GM23248 (cell line): ENCODE results near the gene MEF2B. TPM values are rescaled to one million over a fixed set of nuclear protein-coding genes. Genes with fewer than 3 reads are reported as not detected.

Experiments used
- DNase-seq: peaks from one replicate; pipeline ENCODE4 v3.0.0-alpha.2; 2015
- H2AFZ ChIP-seq: fragments of 200-600 bp; sonication (generic); 2 replicates; pipeline ENCODE4 v1.6.1; 2016; ENCODE audit warnings: antibody characterized with exemption
- H3F3A ChIP-seq: fragments of 200-600 bp; sonication (generic); 2 replicates; pipeline ENCODE4 v1.6.1; 2016; ENCODE audit warnings: mild to moderate bottlenecking, antibody characterized with exemption, mixed run types; ENCODE audit not compliant: insufficient read depth
- H3K27ac ChIP-seq: fragments of 200-600 bp; sonication (generic); 2 replicates; pipeline ENCODE4 v1.5.1; 2016; ENCODE audit warnings: mild to moderate bottlenecking
- H3K27me3 ChIP-seq: fragments of 200-600 bp; sonication (generic); replicated peaks from 2 replicates; pipeline ENCODE4 v1.6.1; 2016; ENCODE audit warnings: mild to moderate bottlenecking; ENCODE audit not compliant: insufficient read depth
- H3K36me3 ChIP-seq: fragments of 200-600 bp; sonication (generic); 2 replicates; pipeline ENCODE4 v1.6.1; 2016; ENCODE audit warnings: low read depth, mild to moderate bottlenecking
- H3K4me1 ChIP-seq: fragments of 200-600 bp; sonication (generic); 2 replicates; pipeline ENCODE4 v1.6.1; 2016; ENCODE audit warnings: mild to moderate bottlenecking; ENCODE audit not compliant: insufficient read depth
- H3K4me2 ChIP-seq: fragments of 200-600 bp; sonication (generic); one replicate; pipeline ENCODE4 v1.6.1; 2016; ENCODE audit warnings: mild to moderate bottlenecking; ENCODE audit not compliant: unreplicated experiment
- H3K4me3 ChIP-seq: fragments of 200-600 bp; sonication (generic); 2 replicates; pipeline ENCODE4 v1.5.1; 2016; ENCODE audit warnings: mild to moderate bottlenecking
- H3K79me2 ChIP-seq: fragments of 200-600 bp; sonication (generic); 2 replicates; pipeline ENCODE4 v1.6.1; 2016; ENCODE audit warnings: mild to moderate bottlenecking; ENCODE audit not compliant: insufficient read depth
- H3K9ac ChIP-seq: fragments of 200-600 bp; sonication (generic); 2 replicates; pipeline ENCODE4 v1.6.1; 2016; ENCODE audit warnings: mild to moderate bottlenecking
- H3K9me2 ChIP-seq: fragments of 200-600 bp; sonication (generic); 2 replicates; pipeline ENCODE4 v1.6.1; 2016; ENCODE audit warnings: mixed run types, mild to moderate bottlenecking, moderate library complexity; ENCODE audit not compliant: insufficient read depth
- H3K9me3 ChIP-seq: fragments of 200-600 bp; sonication (generic); one replicate; pipeline ENCODE4 v1.6.1; 2017; ENCODE audit warnings: low read depth
- H4K20me1 ChIP-seq: fragments of 200-600 bp; sonication (generic); 2 replicates; pipeline ENCODE4 v1.6.0; 2016; ENCODE audit not compliant: insufficient read depth
- EZH2 ChIP-seq: fragments of 200-600 bp; sonication (generic); IDR thresholded peaks from 2 replicates; pipeline ENCODE4 v1.6.1; 2018; ENCODE audit warnings: antibody characterized with exemption, mild to moderate bottlenecking; ENCODE audit not compliant: insufficient read depth, poor library complexity, severe bottlenecking
- EZH2phosphoT487 ChIP-seq: fragments of 200-600 bp; sonication (generic); IDR thresholded peaks from 2 replicates; pipeline ENCODE4 v1.6.1; 2018; ENCODE audit warnings: antibody characterized with exemption, moderate library complexity, mild to moderate bottlenecking, low read depth; ENCODE audit not compliant: insufficient read depth
- WGBS, 2 experiments: methylation state at CpG; one replicate each; pipeline ENCODE4 v1.1.6; 2015 to 2017; ENCODE audit warnings: low lambda C conversion rate in 2 of 2, low coverage in 1 of 2; ENCODE audit errors: missing lambda C conversion rate in 2 of 2; 5-methylcytosine and 5-hydroxymethylcytosine counted together
- in situ Hi-C: fragments of 300-500 bp; cut with MboI; formaldehyde crosslinking; loops from 2 replicates; pipeline ENCODE4 v1.15.0; 2020
- polyA plus RNA-seq: library from polyadenylated mRNA; unstranded; fragments of >200 nt; fragmentation: Nextera tagmentation; extraction: Ambion mirVana; gene quantifications from 2 replicates; pipeline ENCODE4 v1.2.1, GENCODE V29; 2016
- total RNA-seq: library from RNA; depleted of rRNA; stranded (reverse); fragments of >200 nt; shearing (Covaris generic); gene quantifications from 2 replicates; pipeline ENCODE4 v1.2.3, GENCODE V29; 2014

Gene MEF2B
- total and polyA plus RNA-seq, 2 experiments from 2014 or later, result 0.20 to 0.22 TPM

GRCh38 chr19:19122902-19123301, 47.2 kb downstream of the MEF2B start:
- no peak overlapping the region for H3K4me3 ChIP-seq
- H3F3A ChIP-seq, result no peaks in the 10 kb centered on the region
- H3K4me1 ChIP-seq, result no peaks in the 10 kb centered on the region
- WGBS, 2 experiments, result 94 to 100% methylated on average over 1 of the region's 1 CpG
- no peak overlapping the region for H2AFZ ChIP-seq
- no peak overlapping the region for H3K4me2 ChIP-seq
- TF ChIP-seq EZH2 (no peak), EZH2phosphoT487 (no peak)
- H4K20me1 ChIP-seq, result no peaks in the 10 kb centered on the region
- H3K36me3 ChIP-seq, result no peaks in the 10 kb centered on the region; the same call in 1 of the 2 replicates
- H3K27me3 ChIP-seq, result no peaks in the 10 kb centered on the region
- H3K9me3 ChIP-seq, result no peaks in the 10 kb centered on the region
- no peaks in the 10 kb centered on the region for H3K79me2 ChIP-seq
- H3K27ac ChIP-seq, result no peak overlapping the region
- H3K9me2 ChIP-seq, result no peaks in the 10 kb centered on the region
- DNase-seq, result no peak
- no peak overlapping the region for H3K9ac ChIP-seq
- in situ Hi-C loops, result no loop called here

GRCh38 chr19:19121371-19121770, 48.7 kb downstream of the MEF2B start:
- no peaks in the 10 kb centered on the region for H3F3A ChIP-seq
- H3K9me2 ChIP-seq, result no peaks in the 10 kb centered on the region
- no peaks in the 10 kb centered on the region for H3K27me3 ChIP-seq
- H3K36me3 ChIP-seq, result no peaks in the 10 kb centered on the region; the same call in 1 of the 2 replicates
- DNase-seq, result no peak
- H3K9me3 ChIP-seq, result no peaks in the 10 kb centered on the region
- no peaks in the 10 kb centered on the region for H3K79me2 ChIP-seq
- H3K27ac ChIP-seq, result no peak overlapping the region
- no peak overlapping the region for H2AFZ ChIP-seq
- WGBS, 2 experiments, result 82 to 96% methylated on average over 3 to 10 of the region's 10 CpGs
- H3K4me3 ChIP-seq, result no peak overlapping the region
- in situ Hi-C loops, result no loop called here
- TF ChIP-seq EZH2phosphoT487, result no peak
- TF ChIP-seq EZH2, result no peak
- no peak overlapping the region for H3K4me2 ChIP-seq
- H3K4me1 ChIP-seq, result no peaks in the 10 kb centered on the region
- H3K9ac ChIP-seq, result no peak overlapping the region
- H4K20me1 ChIP-seq, result no peaks in the 10 kb centered on the region

- no peak overlapping the region for H3K4me2 ChIP-seq
- no peak overlapping the region for H3K9ac ChIP-seq
- H3K27me3 ChIP-seq, result no peaks in the 10 kb centered on the region
- in situ Hi-C loops, result no loop called here
- 59 to 81% methylated on average over 20 to 35 of the region's 39 CpGs for WGBS, 2 experiments
- H3K4me1 ChIP-seq, result no peaks in the 10 kb centered on the region
- no peaks in the 10 kb centered on the region for H3K79me2 ChIP-seq
- H3K4me3 ChIP-seq, result no peak overlapping the region
- H3K9me3 ChIP-seq, result no peaks in the 10 kb centered on the region
- no peaks in the 10 kb centered on the region; the same call in 1 of the 2 replicates for H3K36me3 ChIP-seq
- H2AFZ ChIP-seq, result no peak overlapping the region
- H3K9me2 ChIP-seq, result no peaks in the 10 kb centered on the region
- no peaks in the 10 kb centered on the region for H4K20me1 ChIP-seq
- TF ChIP-seq EZH2phosphoT487 (no peak), EZH2 (no peak)
- DNase-seq, result peak; percentile 10
- H3K27ac ChIP-seq, result no peak overlapping the region
- H3F3A ChIP-seq, result no peaks in the 10 kb centered on the region
These were observed 49.5 kb downstream of the MEF2B start for GRCh38 chr19:19120308-19121231.

- Histone ChIP-seq H3K27me3 (no peaks in the 10 kb centered on the region), H2AFZ (no peak overlapping the region), H4K20me1 (no peaks in the 10 kb centered on the region), H3K79me2 (no peaks in the 10 kb centered on the region), H3F3A (no peaks in the 10 kb centered on the region), H3K27ac (no peak overlapping the region), H3K9ac (no peak overlapping the region), H3K9me2 (no peaks in the 10 kb centered on the region), H3K4me2 (no peak overlapping the region), H3K9me3 (no peaks in the 10 kb centered on the region), H3K4me1 (no peaks in the 10 kb centered on the region), H3K36me3 (no peaks in the 10 kb centered on the region; the same call in 1 of the 2 replicates), H3K4me3 (no peak overlapping the region)
- TF ChIP-seq EZH2, result no peak
- no peak for TF ChIP-seq EZH2phosphoT487
- in situ Hi-C loops, result no loop called here
- no peak for DNase-seq
- 93 to 95% methylated on average over 36 to 39 of the region's 39 CpGs for WGBS, 2 experiments
These were observed 50.5 kb downstream of the MEF2B start for GRCh38 chr19:19119325-19120237.
